Chondrocyte (in vitro differentiated cells): ENCODE results near the gene FAM200B. TPM values are rescaled to one million over a fixed set of nuclear protein-coding genes. Genes with fewer than 3 reads are reported as not detected.
A peak's percentile ranks its signal among the peaks of the same experiment; 100 is the strongest.

Experiments used
- DNase-seq: peaks from one replicate; pipeline ENCODE4 v3.0.0; 2021; ENCODE audit warnings: mixed read lengths, low spot score
- H3K27ac Mint-ChIP-seq: one replicate; pipeline ENCODE4 v1.8.0; 2021; ENCODE audit warnings: mild to moderate bottlenecking, moderate library complexity, mixed read lengths; ENCODE audit not compliant: unreplicated experiment
- H3K27me3 Mint-ChIP-seq: 2 replicates; pipeline ENCODE4 v1.8.0; 2021; ENCODE audit warnings: low read depth, mixed read lengths
- H3K36me3 Mint-ChIP-seq: 2 replicates; pipeline ENCODE4 v1.8.0; 2021; ENCODE audit warnings: low read depth, mixed read lengths
- H3K4me1 Mint-ChIP-seq: 2 replicates; pipeline ENCODE4 v1.8.0; 2021; ENCODE audit warnings: low read depth, mild to moderate bottlenecking, mixed read lengths
- H3K4me3 Mint-ChIP-seq: one replicate; pipeline ENCODE4 v1.8.0; 2021; ENCODE audit warnings: mild to moderate bottlenecking, moderate library complexity, mixed read lengths; ENCODE audit not compliant: unreplicated experiment
- H3K9me3 Mint-ChIP-seq: 2 replicates; pipeline ENCODE4 v1.8.0; 2021; ENCODE audit warnings: low read depth, mixed read lengths
- total RNA-seq: library from RNA; stranded (reverse); gene quantifications from 3 replicates; pipeline ENCODE4 v1.2.1, GENCODE V29; 2021
- TF ChIP-seq, protein P1 (sequence below): fragments of 200-600 bp; sonication (generic); IDR thresholded peaks from 2 replicates; pipeline ENCODE4 v1.5.0; 2021; ENCODE audit warnings: antibody characterized with exemption, mild to moderate bottlenecking, moderate library complexity

Gene FAM200B
- total RNA-seq, 1 donor from 2014 or later, result 31.8 TPM

DNA sequence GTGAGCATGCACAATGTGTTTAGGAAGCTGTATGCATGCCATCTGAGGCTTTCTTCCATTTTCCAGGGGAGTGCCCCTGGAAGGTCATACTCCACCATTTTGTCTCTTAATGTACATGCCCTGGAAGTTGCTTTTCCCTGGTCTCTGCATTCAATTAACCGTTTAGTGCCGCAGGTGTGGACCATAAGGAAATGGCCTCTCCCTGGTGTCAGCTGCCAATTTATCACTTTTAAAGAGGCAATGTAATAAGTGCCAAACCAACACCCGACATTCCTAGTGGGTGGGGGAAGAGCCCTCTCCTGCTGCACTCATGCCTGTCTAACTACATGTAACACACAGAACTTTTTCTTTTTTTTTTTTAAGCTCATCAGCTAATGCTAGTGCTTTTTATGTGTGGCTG, 14.1 kb downstream of the FAM200B start:
- H3K9me3 Mint-ChIP-seq, result peaks cover 6% of the 10 kb centered on the region
- H3K4me1 Mint-ChIP-seq, result peaks cover 45% of the 10 kb centered on the region
- H3K27ac Mint-ChIP-seq, result no peak overlapping the region
- DNase-seq, result no peak
- TF ChIP-seq, protein P1, sequence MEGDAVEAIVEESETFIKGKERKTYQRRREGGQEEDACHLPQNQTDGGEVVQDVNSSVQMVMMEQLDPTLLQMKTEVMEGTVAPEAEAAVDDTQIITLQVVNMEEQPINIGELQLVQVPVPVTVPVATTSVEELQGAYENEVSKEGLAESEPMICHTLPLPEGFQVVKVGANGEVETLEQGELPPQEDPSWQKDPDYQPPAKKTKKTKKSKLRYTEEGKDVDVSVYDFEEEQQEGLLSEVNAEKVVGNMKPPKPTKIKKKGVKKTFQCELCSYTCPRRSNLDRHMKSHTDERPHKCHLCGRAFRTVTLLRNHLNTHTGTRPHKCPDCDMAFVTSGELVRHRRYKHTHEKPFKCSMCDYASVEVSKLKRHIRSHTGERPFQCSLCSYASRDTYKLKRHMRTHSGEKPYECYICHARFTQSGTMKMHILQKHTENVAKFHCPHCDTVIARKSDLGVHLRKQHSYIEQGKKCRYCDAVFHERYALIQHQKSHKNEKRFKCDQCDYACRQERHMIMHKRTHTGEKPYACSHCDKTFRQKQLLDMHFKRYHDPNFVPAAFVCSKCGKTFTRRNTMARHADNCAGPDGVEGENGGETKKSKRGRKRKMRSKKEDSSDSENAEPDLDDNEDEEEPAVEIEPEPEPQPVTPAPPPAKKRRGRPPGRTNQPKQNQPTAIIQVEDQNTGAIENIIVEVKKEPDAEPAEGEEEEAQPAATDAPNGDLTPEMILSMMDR, result no peak
- H3K4me3 Mint-ChIP-seq, result no peak overlapping the region
- peaks cover 1% of the 10 kb centered on the region for H3K36me3 Mint-ChIP-seq
- H3K27me3 Mint-ChIP-seq, result no peaks in the 10 kb centered on the region

DNA sequence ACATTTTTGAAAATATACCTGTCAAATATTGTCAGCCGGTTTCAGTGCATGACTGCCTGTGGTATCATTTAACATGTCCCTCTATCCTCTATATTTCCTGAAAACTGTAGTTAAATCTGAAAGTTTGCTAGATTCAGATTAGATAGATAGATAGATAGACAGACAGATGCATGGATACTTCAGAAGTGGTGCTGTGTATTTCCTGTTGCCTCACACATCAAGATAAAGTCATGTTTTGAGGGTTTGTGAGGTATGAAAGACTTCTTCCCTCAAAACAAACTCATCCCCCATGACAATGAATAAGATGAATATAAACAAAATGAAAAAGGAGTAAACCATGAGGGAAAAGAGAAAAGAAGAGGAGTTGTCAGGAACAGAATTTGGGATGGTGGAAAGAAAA, 15.2 kb downstream of the FAM200B start:
- no peak for DNase-seq
- Mint-ChIP-seq H3K36me3 (peaks cover 1% of the 10 kb centered on the region), H3K27ac (no peak overlapping the region), H3K27me3 (no peaks in the 10 kb centered on the region), H3K4me3 (no peak overlapping the region), H3K9me3 (peaks cover 6% of the 10 kb centered on the region), H3K4me1 (peaks cover 35% of the 10 kb centered on the region)
- TF ChIP-seq, protein P1, result no peak

DNA sequence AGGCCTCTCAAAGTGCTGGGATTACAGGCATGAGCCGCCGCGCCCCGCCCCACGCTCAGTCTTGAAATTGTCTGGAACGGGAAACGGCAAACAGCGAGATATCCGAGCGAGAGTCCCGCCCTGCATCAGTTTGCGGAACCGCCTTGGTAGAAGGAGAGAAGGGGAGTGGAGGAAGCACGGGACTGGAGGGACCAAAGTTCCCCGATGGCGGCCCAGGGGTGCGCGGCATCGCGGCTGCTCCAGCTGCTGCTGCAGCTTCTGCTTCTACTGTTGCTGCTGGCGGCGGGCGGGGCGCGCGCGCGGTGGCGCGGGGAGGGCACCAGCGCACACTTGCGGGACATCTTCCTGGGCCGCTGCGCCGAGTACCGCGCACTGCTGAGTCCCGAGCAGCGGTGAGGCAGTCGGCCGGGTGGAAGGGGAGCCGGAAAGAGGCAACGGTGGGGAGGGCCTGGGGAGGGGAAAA, 21.3 kb downstream of the FAM200B start, which contains the start of gene BST1:
BST1 (plus strand) TSS at position 125 of the 463 bp plus-strand sequence; CDS start at position 205, 80 bp downstream.
- DNase-seq, result peak; percentile 86
- Mint-ChIP-seq H3K36me3 (peaks cover 3% of the 10 kb centered on the region), H3K9me3 (peaks cover 2% of the 10 kb centered on the region), H3K27ac (no peak within 1 kb of the TSS), H3K27me3 (no peaks in the 10 kb centered on the region), H3K4me1 (peaks cover 13% of the 10 kb centered on the region), H3K4me3 (no peak within 1 kb of the TSS)
- TF ChIP-seq, protein P1, result no peak

DNA sequence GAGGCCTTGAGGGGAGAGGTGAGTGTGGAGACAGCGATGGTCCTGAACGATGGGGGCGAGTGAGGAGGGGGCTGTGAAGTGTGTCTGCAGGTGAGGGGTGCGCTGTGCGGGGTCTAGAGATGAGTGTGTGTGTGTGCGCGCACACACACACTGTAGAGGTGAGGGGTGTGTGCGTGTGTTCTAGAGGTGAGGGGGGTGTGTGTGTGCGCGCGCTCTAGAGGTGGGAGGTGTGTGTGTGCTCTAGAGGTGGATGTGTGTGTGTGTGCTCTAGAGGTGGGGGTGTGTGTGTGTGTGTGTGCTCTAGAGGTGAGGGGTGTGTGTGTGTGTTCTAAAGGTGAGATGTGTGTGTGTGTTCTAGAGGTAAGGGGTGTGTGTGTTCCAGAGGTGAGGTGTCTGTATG, 21.8 kb downstream of the FAM200B start:
- Mint-ChIP-seq H3K36me3 (peaks cover 3% of the 10 kb centered on the region), H3K4me3 (no peak overlapping the region), H3K27ac (no peak overlapping the region), H3K4me1 (peaks cover 13% of the 10 kb centered on the region), H3K9me3 (peaks cover 2% of the 10 kb centered on the region), H3K27me3 (no peaks in the 10 kb centered on the region)
- DNase-seq, result no peak
- TF ChIP-seq, protein P1, result no peak

DNA sequence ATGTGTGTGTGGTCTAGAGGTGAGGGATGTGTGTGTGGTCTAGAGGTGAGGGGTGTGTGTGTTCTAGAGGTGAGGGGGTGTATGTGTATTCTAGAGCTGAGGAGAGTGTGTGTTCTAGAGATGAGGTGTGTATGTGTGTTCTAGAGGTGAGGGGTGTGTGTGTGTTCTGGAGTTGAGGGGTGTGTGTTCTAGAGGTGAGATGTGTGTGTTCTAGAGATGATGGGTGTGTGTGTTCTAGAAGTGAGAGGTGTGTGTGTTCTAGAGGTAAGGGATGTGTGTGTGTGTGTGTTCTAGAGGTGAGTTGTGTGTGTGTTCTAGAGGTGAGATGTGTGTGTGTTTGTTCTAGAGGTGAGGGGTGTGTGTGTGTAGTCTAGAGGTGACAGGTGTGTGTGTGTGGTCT, 22.5 kb downstream of the FAM200B start:
- Mint-ChIP-seq H3K36me3 (peaks cover 3% of the 10 kb centered on the region), H3K27ac (no peak overlapping the region), H3K4me3 (no peak overlapping the region), H3K27me3 (no peaks in the 10 kb centered on the region), H3K4me1 (peaks cover 13% of the 10 kb centered on the region), H3K9me3 (peaks cover 2% of the 10 kb centered on the region)
- no peak for DNase-seq
- TF ChIP-seq, protein P1, result no peak
